ENCODE measurements around the gene FAM13B.
"Not testable (repeated sequence)": the region's sequence is repeated elsewhere in the genome, so short reads cannot be mapped to it uniquely, and the experiment has no call there.

Gene FAM13B

DNA sequence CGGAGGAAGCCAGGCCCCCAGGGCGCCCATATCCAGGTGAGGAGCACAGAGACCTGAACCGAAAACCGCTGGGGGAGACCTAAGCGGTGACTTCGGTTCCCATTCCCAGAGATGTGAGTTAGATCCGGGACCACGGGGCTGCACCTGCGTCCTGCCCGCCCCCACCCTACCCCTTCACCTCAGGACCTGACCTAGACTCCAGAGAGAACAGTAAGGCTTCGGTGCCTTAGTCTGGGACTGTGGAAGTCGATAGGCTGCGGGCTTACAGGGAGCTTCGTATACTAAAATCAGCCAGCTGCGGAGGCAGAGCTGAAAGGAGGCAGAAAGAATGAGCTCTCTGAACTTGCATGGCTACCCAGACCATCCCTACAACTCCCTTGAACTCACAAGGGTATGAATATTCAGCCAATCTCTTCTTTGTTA, 518 bp upstream of the FAM13B start:
- H3K4me1 ChIP-seq (ENCODE audit: control insufficient read depth, insufficient read depth, low read length, unreplicated experiment), result peaks cover 27% of the 10 kb centered on the region
- peak overlapping the region; percentile 68 for H2AFZ ChIP-seq (ENCODE audit: low read length, unreplicated experiment)
- peak overlapping the region; percentile 92 for H3K27ac ChIP-seq (ENCODE audit: low read depth, low read length)
- H3K79me2 ChIP-seq (ENCODE audit: control insufficient read depth, insufficient read depth, low read length, unreplicated experiment), result peaks cover 39% of the 10 kb centered on the region
- H3K4me3 ChIP-seq (ENCODE audit: low read depth, low read length), result peak overlapping the region; percentile 93
- H3K27me3 ChIP-seq (ENCODE audit: insufficient read depth, low read length), result no peaks in the 10 kb centered on the region
- no peaks in the 10 kb centered on the region for H3K36me3 ChIP-seq (ENCODE audit: insufficient read depth, low read length)

DNA sequence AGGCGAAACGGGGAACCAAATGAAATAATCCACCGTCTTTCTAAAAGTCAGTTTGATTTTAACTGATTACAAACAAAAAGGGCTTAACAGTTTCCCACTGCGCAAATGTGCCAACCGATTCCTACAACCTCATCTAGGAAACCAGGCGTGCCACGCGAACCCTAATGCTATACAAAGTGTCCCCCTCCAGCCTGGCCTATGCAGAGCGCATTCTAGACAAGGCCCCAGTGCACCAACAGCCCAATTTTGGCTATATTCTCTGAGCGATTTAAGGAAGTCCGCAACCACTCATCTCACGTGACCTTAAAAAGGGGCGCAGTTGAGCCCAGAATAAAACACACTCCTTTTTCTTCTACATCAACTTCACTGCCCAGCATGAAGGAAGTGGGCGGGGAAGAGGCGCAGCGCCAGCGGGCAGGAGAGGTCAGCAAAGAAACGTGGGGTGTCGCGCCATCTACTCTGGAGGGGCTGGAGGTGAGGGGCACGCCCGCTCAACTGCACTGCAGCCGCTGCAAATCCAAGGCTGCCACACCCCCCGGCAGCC, 779 bp downstream of the FAM13B start:
- H3K27ac ChIP-seq (ENCODE audit: low read depth, low read length), result peak overlapping the region; percentile 92

DNA sequence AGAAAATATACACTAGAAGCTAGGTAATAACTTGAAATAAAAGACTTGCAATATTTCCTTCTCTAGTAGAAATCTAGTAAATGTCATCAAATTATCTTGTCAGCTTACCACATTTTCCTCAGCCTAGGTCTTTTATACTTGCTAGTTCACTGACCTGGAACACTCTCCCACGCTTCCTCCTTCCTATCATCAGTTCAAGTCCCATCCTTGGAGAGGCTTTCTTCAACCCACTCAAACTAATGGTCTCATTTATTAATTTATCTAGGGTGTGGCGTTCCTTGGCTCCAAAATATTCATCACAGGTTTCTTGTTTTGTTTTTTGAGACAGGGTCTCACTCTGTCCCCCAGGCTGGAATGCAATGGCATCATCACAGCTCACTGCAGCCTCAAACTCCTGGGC, 2.9 kb downstream of the FAM13B start:
- Histone ChIP-seq H3K36me3 (ENCODE audit: insufficient read depth, low read length) (no peaks in the 10 kb centered on the region), H3K4me3 (ENCODE audit: low read depth, low read length) (no peak overlapping the region), H2AFZ (ENCODE audit: low read length, unreplicated experiment) (no peak overlapping the region), H3K4me1 (ENCODE audit: control insufficient read depth, insufficient read depth, low read length, unreplicated experiment) (peaks cover 27% of the 10 kb centered on the region), H3K27ac (ENCODE audit: low read depth, low read length) (no peak overlapping the region), H3K79me2 (ENCODE audit: control insufficient read depth, insufficient read depth, low read length, unreplicated experiment) (peaks cover 72% of the 10 kb centered on the region), H3K27me3 (ENCODE audit: insufficient read depth, low read length) (no peaks in the 10 kb centered on the region)

More for the DNA sequence above, 779 bp downstream of the FAM13B start:
- H2AFZ ChIP-seq (ENCODE audit: low read length, unreplicated experiment), result peak overlapping the region; percentile 93
- no peaks in the 10 kb centered on the region for H3K27me3 ChIP-seq (ENCODE audit: insufficient read depth, low read length)
- H3K36me3 ChIP-seq (ENCODE audit: insufficient read depth, low read length), result no peaks in the 10 kb centered on the region
- peaks cover 52% of the 10 kb centered on the region for H3K79me2 ChIP-seq (ENCODE audit: control insufficient read depth, insufficient read depth, low read length, unreplicated experiment)
- peaks cover 27% of the 10 kb centered on the region for H3K4me1 ChIP-seq (ENCODE audit: control insufficient read depth, insufficient read depth, low read length, unreplicated experiment)
- H3K4me3 ChIP-seq (ENCODE audit: low read depth, low read length), result peak overlapping the region; percentile 93

DNA sequence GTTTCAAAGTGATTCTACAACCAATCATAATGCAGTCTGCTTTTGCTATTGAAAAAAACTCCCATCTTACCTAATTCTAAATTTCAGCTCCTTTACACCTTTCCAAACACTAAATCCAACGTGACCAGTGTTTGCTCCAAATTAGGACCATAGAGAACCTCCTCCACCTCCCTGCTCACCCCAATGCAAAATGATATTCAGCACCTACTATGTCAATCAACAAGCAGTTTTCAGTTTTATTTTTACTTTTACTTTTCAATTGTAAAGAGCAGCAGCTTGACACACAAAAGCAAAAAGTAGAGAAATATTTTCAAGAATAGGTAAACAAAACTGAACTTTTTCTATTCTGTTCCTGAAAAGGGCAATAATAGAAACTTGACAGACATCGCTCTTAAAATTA, 3.4 kb downstream of the FAM13B start:
- H3K27ac ChIP-seq (ENCODE audit: low read depth, low read length), result no peak overlapping the region
- no peak overlapping the region for H3K4me3 ChIP-seq (ENCODE audit: low read depth, low read length)

DNA sequence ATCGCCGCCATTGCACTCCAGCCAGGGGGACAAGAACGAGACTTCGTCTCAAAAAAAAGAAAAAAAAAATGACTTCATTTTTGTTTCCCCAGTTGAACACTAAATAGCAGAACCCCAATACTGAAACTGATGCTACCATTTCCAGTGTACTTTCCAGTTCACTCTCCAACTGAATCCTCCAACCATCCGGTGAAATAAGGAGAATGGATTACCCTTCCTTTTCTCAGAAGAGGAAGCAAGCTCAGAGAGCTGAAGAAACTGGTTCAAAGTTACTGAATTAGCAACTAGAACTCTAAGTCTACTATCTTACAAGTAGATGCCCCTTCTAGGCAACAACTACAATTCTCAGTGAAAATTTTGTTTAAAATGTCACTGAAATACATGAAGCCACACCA, 3.9 kb downstream of the FAM13B start:
- Histone ChIP-seq H3K4me3 (ENCODE audit: low read depth, low read length) (no peak overlapping the region), H3K36me3 (ENCODE audit: insufficient read depth, low read length) (no peaks in the 10 kb centered on the region), H3K4me1 (ENCODE audit: control insufficient read depth, insufficient read depth, low read length, unreplicated experiment) (peaks cover 26% of the 10 kb centered on the region), H2AFZ (ENCODE audit: low read length, unreplicated experiment) (no peak overlapping the region), H3K27me3 (ENCODE audit: insufficient read depth, low read length) (no peaks in the 10 kb centered on the region), H3K27ac (ENCODE audit: low read depth, low read length) (no peak overlapping the region), H3K79me2 (ENCODE audit: control insufficient read depth, insufficient read depth, low read length, unreplicated experiment) (peaks cover 81% of the 10 kb centered on the region)

More for the DNA sequence above, 3.4 kb downstream of the FAM13B start:
- peaks cover 76% of the 10 kb centered on the region for H3K79me2 ChIP-seq (ENCODE audit: control insufficient read depth, insufficient read depth, low read length, unreplicated experiment)
- no peak overlapping the region for H2AFZ ChIP-seq (ENCODE audit: low read length, unreplicated experiment)
- peaks cover 27% of the 10 kb centered on the region for H3K4me1 ChIP-seq (ENCODE audit: control insufficient read depth, insufficient read depth, low read length, unreplicated experiment)
- no peaks in the 10 kb centered on the region for H3K27me3 ChIP-seq (ENCODE audit: insufficient read depth, low read length)
- no peaks in the 10 kb centered on the region for H3K36me3 ChIP-seq (ENCODE audit: insufficient read depth, low read length)

DNA sequence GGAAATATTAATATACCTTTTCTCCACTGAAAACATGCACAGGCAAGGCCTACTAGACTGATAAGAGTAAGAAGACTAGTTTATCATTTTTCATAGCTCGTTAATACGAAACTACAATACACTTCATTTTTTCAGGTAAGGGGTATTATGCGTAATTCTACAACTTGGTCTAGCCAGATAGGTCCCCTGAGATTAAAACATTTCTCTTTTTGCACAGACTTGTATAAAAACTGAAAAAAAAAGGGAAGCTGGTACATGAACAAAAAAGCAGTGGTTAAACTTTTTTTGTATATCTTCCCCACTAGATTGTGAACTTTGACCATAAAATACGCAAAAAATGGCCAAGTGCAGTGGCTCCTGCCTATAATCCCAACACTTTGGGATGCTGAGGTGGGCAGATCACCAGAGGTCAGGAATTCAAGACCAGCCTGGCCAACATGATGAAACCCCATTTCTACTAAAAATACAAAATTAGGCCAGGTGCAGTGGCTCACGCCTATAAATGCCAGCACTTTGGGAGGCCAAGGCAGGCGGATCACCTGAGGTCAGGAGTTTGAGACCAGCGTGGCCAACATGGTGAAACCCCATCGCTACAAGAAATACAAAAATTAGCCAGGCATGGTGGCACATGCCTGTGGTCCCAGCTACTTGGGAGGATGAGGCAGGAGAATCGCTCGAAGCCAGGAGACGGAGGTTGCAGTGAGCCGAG, 4.5 kb downstream of the FAM13B start:
- not testable (repeated sequence) for H2AFZ ChIP-seq (ENCODE audit: low read length, unreplicated experiment); H3K36me3 ChIP-seq (ENCODE audit: insufficient read depth, low read length); H3K27me3 ChIP-seq (ENCODE audit: insufficient read depth, low read length); H3K27ac ChIP-seq (ENCODE audit: low read depth, low read length); H3K4me3 ChIP-seq (ENCODE audit: low read depth, low read length)
- H3K79me2 ChIP-seq (ENCODE audit: control insufficient read depth, insufficient read depth, low read length, unreplicated experiment), result peaks cover 87% of the 10 kb centered on the region
- peaks cover 21% of the 10 kb centered on the region for H3K4me1 ChIP-seq (ENCODE audit: control insufficient read depth, insufficient read depth, low read length, unreplicated experiment)

DNA sequence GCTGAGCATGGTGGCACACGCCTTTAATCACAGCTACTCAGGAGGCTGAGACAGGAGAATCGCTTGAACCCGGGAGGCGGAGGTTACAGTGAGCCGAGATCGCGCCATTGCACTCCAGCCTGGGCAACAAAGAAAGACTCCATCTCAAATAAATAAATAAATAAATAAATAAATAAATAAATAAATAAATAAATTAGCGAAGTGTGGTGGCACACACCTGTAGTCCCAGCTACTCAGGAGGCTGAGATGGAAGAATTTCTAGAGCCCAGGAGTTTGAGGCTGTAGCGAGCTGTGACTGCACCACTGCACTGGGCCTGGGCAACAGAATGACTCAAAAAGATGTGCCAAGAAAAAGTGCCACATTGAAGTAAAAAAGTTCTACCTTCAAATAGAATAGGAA, 6.1 kb downstream of the FAM13B start:
- not testable (repeated sequence) for H3K27me3 ChIP-seq (ENCODE audit: insufficient read depth, low read length); H2AFZ ChIP-seq (ENCODE audit: low read length, unreplicated experiment); H3K27ac ChIP-seq (ENCODE audit: low read depth, low read length); H3K4me3 ChIP-seq (ENCODE audit: low read depth, low read length); H3K36me3 ChIP-seq (ENCODE audit: insufficient read depth, low read length)
- H3K4me1 ChIP-seq (ENCODE audit: control insufficient read depth, insufficient read depth, low read length, unreplicated experiment), result peaks cover 20% of the 10 kb centered on the region
- H3K79me2 ChIP-seq (ENCODE audit: control insufficient read depth, insufficient read depth, low read length, unreplicated experiment), result peaks cover 96% of the 10 kb centered on the region

DNA sequence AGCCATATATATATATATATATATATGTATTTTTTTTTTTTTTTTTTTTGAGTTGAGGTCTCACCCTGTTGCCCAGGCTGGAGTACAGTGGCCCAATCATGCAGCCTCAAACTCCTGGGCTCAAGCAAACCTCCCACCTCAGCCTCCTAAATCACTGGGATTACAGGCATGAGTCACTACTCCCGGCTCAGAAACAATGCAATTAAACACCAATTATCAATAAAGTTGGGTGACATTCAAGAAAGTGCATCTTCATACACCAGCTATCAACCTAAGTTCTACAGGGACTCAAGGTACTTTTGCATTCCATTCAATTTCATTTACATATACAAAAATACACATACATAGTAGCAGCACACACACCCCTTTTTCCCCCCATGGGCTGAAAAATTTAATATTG, 7.6 kb downstream of the FAM13B start:
- Histone ChIP-seq H3K79me2 (ENCODE audit: control insufficient read depth, insufficient read depth, low read length, unreplicated experiment) (peaks cover 96% of the 10 kb centered on the region), H3K27ac (ENCODE audit: low read depth, low read length) (no peak overlapping the region), H3K36me3 (ENCODE audit: insufficient read depth, low read length) (peaks cover 11% of the 10 kb centered on the region; the same call in 1 of the 2 replicates), H3K4me3 (ENCODE audit: low read depth, low read length) (no peak overlapping the region), H3K27me3 (ENCODE audit: insufficient read depth, low read length) (no peaks in the 10 kb centered on the region), H2AFZ (ENCODE audit: low read length, unreplicated experiment) (no peak overlapping the region), H3K4me1 (ENCODE audit: control insufficient read depth, insufficient read depth, low read length, unreplicated experiment) (peaks cover 9% of the 10 kb centered on the region)

DNA sequence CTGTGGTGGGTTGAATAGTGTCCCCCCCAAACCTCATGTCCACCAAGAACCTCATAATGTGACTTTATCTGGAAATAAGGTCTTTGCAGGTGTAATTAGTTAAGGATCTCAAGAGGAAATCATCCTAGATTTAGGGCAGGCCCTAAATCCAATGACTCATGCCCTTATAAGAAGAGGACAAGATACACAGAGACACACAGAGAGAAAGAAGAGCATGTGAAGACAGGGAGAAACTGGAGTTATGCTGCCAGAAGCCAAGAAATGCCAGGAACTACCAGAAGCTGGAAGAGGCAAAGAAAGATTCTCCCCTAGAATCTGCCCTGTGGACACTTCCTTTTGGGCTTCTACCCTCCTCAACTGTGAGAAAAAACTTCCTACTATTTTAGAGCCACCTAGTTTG, 8.8 kb downstream of the FAM13B start:
- no peak overlapping the region for H3K4me3 ChIP-seq (ENCODE audit: low read depth, low read length)
- no peaks in the 10 kb centered on the region for H3K27me3 ChIP-seq (ENCODE audit: insufficient read depth, low read length)
- H3K36me3 ChIP-seq (ENCODE audit: insufficient read depth, low read length), result peaks cover 15% of the 10 kb centered on the region; the same call in 1 of the 2 replicates
- H3K27ac ChIP-seq (ENCODE audit: low read depth, low read length), result no peak overlapping the region
- no peak overlapping the region for H2AFZ ChIP-seq (ENCODE audit: low read length, unreplicated experiment)
- peaks cover 87% of the 10 kb centered on the region for H3K79me2 ChIP-seq (ENCODE audit: control insufficient read depth, insufficient read depth, low read length, unreplicated experiment)
- H3K4me1 ChIP-seq (ENCODE audit: control insufficient read depth, insufficient read depth, low read length, unreplicated experiment), result peaks cover 5% of the 10 kb centered on the region

DNA sequence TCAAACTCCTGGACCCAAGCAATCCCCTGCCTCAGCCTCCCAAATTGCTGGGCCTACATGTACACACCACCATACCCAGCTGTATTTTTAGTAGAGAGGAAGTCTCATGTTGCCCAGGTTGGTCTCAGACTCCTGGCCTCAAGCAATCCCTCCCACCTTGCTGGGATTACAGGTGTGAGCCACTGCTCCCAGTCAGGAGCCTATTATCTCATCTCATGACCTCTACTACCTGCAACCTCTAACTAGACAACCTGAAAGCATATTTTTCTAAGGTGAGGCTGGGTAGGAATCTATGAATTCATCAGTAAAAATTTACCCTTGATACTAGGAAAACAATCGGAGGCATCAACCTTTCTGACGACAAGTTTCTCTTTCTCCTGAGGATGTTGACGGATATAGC, 10.0 kb downstream of the FAM13B start:
- H3K27me3 ChIP-seq (ENCODE audit: insufficient read depth, low read length), result no peaks in the 10 kb centered on the region
- peaks cover 80% of the 10 kb centered on the region for H3K79me2 ChIP-seq (ENCODE audit: control insufficient read depth, insufficient read depth, low read length, unreplicated experiment)
- no peak overlapping the region for H3K27ac ChIP-seq (ENCODE audit: low read depth, low read length)
- H3K4me1 ChIP-seq (ENCODE audit: control insufficient read depth, insufficient read depth, low read length, unreplicated experiment), result peaks cover 5% of the 10 kb centered on the region
- no peak overlapping the region for H3K4me3 ChIP-seq (ENCODE audit: low read depth, low read length)
- no peak overlapping the region for H2AFZ ChIP-seq (ENCODE audit: low read length, unreplicated experiment)
- peaks cover 26% of the 10 kb centered on the region for H3K36me3 ChIP-seq (ENCODE audit: insufficient read depth, low read length)

DNA sequence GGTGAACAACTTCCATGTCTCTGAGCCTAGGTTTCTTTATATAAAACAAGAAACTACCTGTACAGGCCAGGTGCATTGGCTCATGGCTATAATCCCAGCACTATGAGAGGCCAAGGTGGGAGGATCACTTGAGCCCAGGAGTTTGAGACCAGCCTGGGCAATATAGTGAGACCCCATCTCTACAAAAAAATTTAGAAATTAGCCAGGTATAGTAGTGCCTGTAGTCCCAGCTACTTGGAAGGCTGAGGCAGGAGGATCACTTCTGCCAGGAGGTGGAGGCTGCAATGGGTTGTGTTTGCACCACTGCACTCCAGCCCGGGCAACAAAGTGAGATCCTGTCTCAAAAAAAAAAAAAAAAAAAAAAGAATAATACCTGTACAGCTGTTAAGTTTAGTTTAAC, 11.1 kb downstream of the FAM13B start:
- Histone ChIP-seq H3K27me3 (ENCODE audit: insufficient read depth, low read length) (no peaks in the 10 kb centered on the region), H3K79me2 (ENCODE audit: control insufficient read depth, insufficient read depth, low read length, unreplicated experiment) (peaks cover 74% of the 10 kb centered on the region), H3K27ac (ENCODE audit: low read depth, low read length) (no peak overlapping the region), H2AFZ (ENCODE audit: low read length, unreplicated experiment) (no peak overlapping the region), H3K36me3 (ENCODE audit: insufficient read depth, low read length) (peaks cover 34% of the 10 kb centered on the region), H3K4me1 (ENCODE audit: control insufficient read depth, insufficient read depth, low read length, unreplicated experiment) (peaks cover 5% of the 10 kb centered on the region), H3K4me3 (ENCODE audit: low read depth, low read length) (no peak overlapping the region)

Data from ACC112 (cell line).